Activated CD8-positive, alpha-beta memory T cell treated with anti-CD3 and anti-CD28 coated beads for 48 hours (primary cell): Measurements from ENCODE around the gene CDK17.
"Not testable (repeated sequence)": the region's sequence is repeated elsewhere in the genome, so short reads cannot be mapped to it uniquely, and the experiment has no call there.

Experiments
- DNase-seq, 3 experiments: peaks; one replicate each; pipeline ENCODE4 v3.0.0-alpha.2; 2020; ENCODE audit warnings: low read depth in 2 of 3, low spot score in 2 of 3

Gene CDK17

GRCh38 chr12:96323906-96324305, 76.3 kb downstream of the CDK17 start:
- no peak for DNase-seq

- no peak for DNase-seq
Observed at GRCh38 chr12:96322720-96323119, 77.5 kb downstream of the CDK17 start.

GRCh38 chr12:96321941-96322340, 78.3 kb downstream of the CDK17 start:
- DNase-seq, result no peak

- not testable (repeated sequence) for DNase-seq
Observed at GRCh38 chr12:96317801-96318200, 82.4 kb downstream of the CDK17 start.

GRCh38 chr12:96315741-96316481, 84.3 kb downstream of the CDK17 start:
- not testable (repeated sequence) for DNase-seq

- DNase-seq, result no peak
Observed at GRCh38 chr12:96314723-96315122, 85.5 kb downstream of the CDK17 start.

GRCh38 chr12:96313606-96314005, 86.6 kb downstream of the CDK17 start:
- no peak for DNase-seq

GRCh38 chr12:96311191-96311590, 89.0 kb downstream of the CDK17 start:
- no peak for DNase-seq

GRCh38 chr12:96310067-96310466, 90.2 kb downstream of the CDK17 start:
- DNase-seq, result no peak

- DNase-seq, result no peak
Observed at GRCh38 chr12:96308881-96309280, 91.4 kb downstream of the CDK17 start.

GRCh38 chr12:96305665-96306064, 94.6 kb downstream of the CDK17 start:
- no peak for DNase-seq

GRCh38 chr12:96303653-96304052, 96.6 kb downstream of the CDK17 start:
- no peak for DNase-seq

GRCh38 chr12:96302687-96303310, 97.4 kb downstream of the CDK17 start:
- no peak for DNase-seq

GRCh38 chr12:96301732-96302131, 98.5 kb downstream of the CDK17 start:
- DNase-seq, result no peak

- no peak for DNase-seq
Observed at GRCh38 chr12:96300064-96300463, 100.2 kb downstream of the CDK17 start.

GRCh38 chr12:96297504-96297903, 102.7 kb downstream of the CDK17 start:
- DNase-seq, result no peak

- no peak for DNase-seq
Observed at GRCh38 chr12:96295532-96296160, 104.6 kb downstream of the CDK17 start.

- DNase-seq, result no peak
Observed at GRCh38 chr12:96294831-96295230, 105.4 kb downstream of the CDK17 start.

- no peak for DNase-seq
Observed at GRCh38 chr12:96293093-96293492, 107.1 kb downstream of the CDK17 start.

GRCh38 chr12:96289067-96289466, 111.2 kb downstream of the CDK17 start:
- no peak for DNase-seq

GRCh38 chr12:96285158-96285557, 115.1 kb downstream of the CDK17 start:
- DNase-seq, result no peak

GRCh38 chr12:96274331-96274730, 125.9 kb downstream of the CDK17 start:
- no peak for DNase-seq
